Mammary epithelial cell (primary cell): ENCODE measurements around the gene STK38.

Experiments used
- EZH2 ChIP-seq: IDR thresholded peaks from 2 replicates; pipeline ENCODE4 v1.6.1; 2012; ENCODE audit warnings: low read length, inconsistent platforms, borderline replicate concordance
- TF ChIP-seq, protein P1 (sequence below), 2 donors: IDR thresholded peaks in 1 of 2; conservative IDR thresholded peaks in 1 of 2; 2 replicates each; pipeline ENCODE4 v1.5.1; 2011 to 2012; ENCODE audit warnings: inconsistent platforms in 2 of 2, low read length in 2 of 2, mild to moderate bottlenecking in 2 of 2, control low read depth in 1 of 2, low read depth in 1 of 2; ENCODE audit not compliant: insufficient read depth in 1 of 2; ENCODE audit errors: extremely low read depth in 1 of 2

GRCh38 chr6:36478051-36478526 is 69.2 kb downstream of the STK38 start:
- TF ChIP-seq, protein P1, sequence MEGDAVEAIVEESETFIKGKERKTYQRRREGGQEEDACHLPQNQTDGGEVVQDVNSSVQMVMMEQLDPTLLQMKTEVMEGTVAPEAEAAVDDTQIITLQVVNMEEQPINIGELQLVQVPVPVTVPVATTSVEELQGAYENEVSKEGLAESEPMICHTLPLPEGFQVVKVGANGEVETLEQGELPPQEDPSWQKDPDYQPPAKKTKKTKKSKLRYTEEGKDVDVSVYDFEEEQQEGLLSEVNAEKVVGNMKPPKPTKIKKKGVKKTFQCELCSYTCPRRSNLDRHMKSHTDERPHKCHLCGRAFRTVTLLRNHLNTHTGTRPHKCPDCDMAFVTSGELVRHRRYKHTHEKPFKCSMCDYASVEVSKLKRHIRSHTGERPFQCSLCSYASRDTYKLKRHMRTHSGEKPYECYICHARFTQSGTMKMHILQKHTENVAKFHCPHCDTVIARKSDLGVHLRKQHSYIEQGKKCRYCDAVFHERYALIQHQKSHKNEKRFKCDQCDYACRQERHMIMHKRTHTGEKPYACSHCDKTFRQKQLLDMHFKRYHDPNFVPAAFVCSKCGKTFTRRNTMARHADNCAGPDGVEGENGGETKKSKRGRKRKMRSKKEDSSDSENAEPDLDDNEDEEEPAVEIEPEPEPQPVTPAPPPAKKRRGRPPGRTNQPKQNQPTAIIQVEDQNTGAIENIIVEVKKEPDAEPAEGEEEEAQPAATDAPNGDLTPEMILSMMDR (conservative IDR thresholded peaks at IDR 0.05 in 1 of 2, IDR thresholded peaks at IDR 0.05 in 1 of 2; ENCODE audit: extremely low read depth in 1 of 2, insufficient read depth in 1 of 2, low read depth in 1 of 2, low read length in 2 of 2) = no peak
- TF ChIP-seq EZH2 = no peak
